22Rv1 (cell line): ENCODE results near the gene SLC26A4.

Source experiments
- ZFX ChIP-seq: fragments of 450-650 bp; IDR thresholded peaks from 2 replicates; pipeline ENCODE4 v1.6.1; 2017; ENCODE audit warnings: antibody characterized with exemption, borderline replicate concordance
- TF ChIP-seq, protein P1 (sequence below): fragments of 450-650 bp; IDR thresholded peaks from 2 replicates; pipeline ENCODE4 v1.5.1; 2017; ENCODE audit warnings: mild to moderate bottlenecking

DNA sequence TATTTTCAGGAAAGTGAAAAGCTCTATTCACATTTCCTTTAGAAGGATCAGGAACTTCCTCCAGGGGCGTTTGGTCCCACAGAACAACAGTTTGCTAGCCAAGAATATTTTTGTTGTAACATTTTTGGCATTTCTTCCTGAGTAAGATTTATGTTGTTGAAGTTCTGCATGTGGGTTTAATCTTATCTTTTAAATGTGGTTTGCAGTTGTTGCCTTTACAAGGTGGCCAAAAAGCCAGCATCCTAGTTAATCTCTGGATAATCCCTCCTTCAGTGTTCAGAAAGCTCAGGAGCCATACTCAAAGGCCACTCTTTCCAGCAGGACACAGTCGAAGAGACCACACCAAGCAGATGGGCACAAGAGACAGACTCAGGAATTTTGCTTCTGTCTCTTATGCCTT is 30.0 kb downstream of the SLC26A4 start:
- TF ChIP-seq, protein P1, sequence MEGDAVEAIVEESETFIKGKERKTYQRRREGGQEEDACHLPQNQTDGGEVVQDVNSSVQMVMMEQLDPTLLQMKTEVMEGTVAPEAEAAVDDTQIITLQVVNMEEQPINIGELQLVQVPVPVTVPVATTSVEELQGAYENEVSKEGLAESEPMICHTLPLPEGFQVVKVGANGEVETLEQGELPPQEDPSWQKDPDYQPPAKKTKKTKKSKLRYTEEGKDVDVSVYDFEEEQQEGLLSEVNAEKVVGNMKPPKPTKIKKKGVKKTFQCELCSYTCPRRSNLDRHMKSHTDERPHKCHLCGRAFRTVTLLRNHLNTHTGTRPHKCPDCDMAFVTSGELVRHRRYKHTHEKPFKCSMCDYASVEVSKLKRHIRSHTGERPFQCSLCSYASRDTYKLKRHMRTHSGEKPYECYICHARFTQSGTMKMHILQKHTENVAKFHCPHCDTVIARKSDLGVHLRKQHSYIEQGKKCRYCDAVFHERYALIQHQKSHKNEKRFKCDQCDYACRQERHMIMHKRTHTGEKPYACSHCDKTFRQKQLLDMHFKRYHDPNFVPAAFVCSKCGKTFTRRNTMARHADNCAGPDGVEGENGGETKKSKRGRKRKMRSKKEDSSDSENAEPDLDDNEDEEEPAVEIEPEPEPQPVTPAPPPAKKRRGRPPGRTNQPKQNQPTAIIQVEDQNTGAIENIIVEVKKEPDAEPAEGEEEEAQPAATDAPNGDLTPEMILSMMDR: no peak
- no peak for TF ChIP-seq ZFX
